Measurements from ENCODE around the gene PASK. TPM values are rescaled to one million over a fixed set of nuclear protein-coding genes. Genes with fewer than 3 reads are reported as not detected.

Gene PASK
- total and polyA plus RNA-seq, 9 of the 15 experiments (the other 6 are each of a cell fraction or from before 2014, with no cell fraction given): 1.5 to 30.3 (median 9.9) TPM

- no peak for TF ChIP-seq CEBPZ (IDR thresholded peaks at IDR 0.05; ENCODE audit: borderline replicate concordance, low read depth, low read length)
- TF ChIP-seq, protein P1, sequence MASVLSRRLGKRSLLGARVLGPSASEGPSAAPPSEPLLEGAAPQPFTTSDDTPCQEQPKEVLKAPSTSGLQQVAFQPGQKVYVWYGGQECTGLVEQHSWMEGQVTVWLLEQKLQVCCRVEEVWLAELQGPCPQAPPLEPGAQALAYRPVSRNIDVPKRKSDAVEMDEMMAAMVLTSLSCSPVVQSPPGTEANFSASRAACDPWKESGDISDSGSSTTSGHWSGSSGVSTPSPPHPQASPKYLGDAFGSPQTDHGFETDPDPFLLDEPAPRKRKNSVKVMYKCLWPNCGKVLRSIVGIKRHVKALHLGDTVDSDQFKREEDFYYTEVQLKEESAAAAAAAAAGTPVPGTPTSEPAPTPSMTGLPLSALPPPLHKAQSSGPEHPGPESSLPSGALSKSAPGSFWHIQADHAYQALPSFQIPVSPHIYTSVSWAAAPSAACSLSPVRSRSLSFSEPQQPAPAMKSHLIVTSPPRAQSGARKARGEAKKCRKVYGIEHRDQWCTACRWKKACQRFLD (CRISPR knock-in tag; IDR thresholded peaks at IDR 0.05): no peak
- TF ChIP-seq SMARCA4 (IDR thresholded peaks at IDR 0.05): no peak
- TF ChIP-seq HMGN3 (IDR thresholded peaks at IDR 0.05; ENCODE audit: borderline replicate concordance, extremely low read depth, insufficient read length, low read depth, low read length): peak; percentile 81
- TF ChIP-seq MIER1 (IDR thresholded peaks at IDR 0.05; ENCODE audit: low read depth): no peak
- no peak for TF ChIP-seq JUNB (CRISPR knock-in tag; conservative IDR thresholded peaks at IDR 0.05)
- TF ChIP-seq SRSF7 (optimal IDR thresholded peaks at IDR 0.05; ENCODE audit: low read depth, low read length): no peak
- TF ChIP-seq JUND (IDR thresholded peaks at IDR 0.05; ENCODE audit: borderline replicate concordance, low read depth, low read length): peak; percentile 42; the same call in 1 of the 2 replicates
- TF ChIP-seq JUND (tag; IDR thresholded peaks at IDR 0.05; ENCODE audit: borderline replicate concordance, low read depth, low read length): no peak; the same call in 2 of the 3 replicates
- TF ChIP-seq EP400 (IDR thresholded peaks at IDR 0.05): peak; percentile 85
- no peak for TF ChIP-seq PCBP2 (IDR thresholded peaks at IDR 0.05; ENCODE audit: low read depth, low read length, poor library complexity, severe bottlenecking)
- TF ChIP-seq MTF1 (CRISPR knock-in tag; IDR thresholded peaks at IDR 0.05; ENCODE audit: borderline replicate concordance): no peak
- 0 out of 2 replicates have a peak, but pooled peaks have one; percentile 39 for TF ChIP-seq KAT7 (CRISPR knock-in tag; IDR thresholded peaks at IDR 0.05; ENCODE audit: borderline replicate concordance)
- no peak for TF ChIP-seq MYBL2 (IDR thresholded peaks at IDR 0.05; ENCODE audit: low read depth)
- no peak for TF ChIP-seq MYBL2 (CRISPR knock-in tag; IDR thresholded peaks at IDR 0.05; ENCODE audit: borderline replicate concordance)
- no peak for TF ChIP-seq CREB3 (tag; conservative IDR thresholded peaks at IDR 0.05; ENCODE audit: low read depth)
- no peak for TF ChIP-seq ZFP1 (CRISPR knock-in tag; IDR thresholded peaks at IDR 0.05)
- TF ChIP-seq CBFB (CRISPR knock-in tag; IDR thresholded peaks at IDR 0.05): no peak
- TF ChIP-seq, protein P2, sequence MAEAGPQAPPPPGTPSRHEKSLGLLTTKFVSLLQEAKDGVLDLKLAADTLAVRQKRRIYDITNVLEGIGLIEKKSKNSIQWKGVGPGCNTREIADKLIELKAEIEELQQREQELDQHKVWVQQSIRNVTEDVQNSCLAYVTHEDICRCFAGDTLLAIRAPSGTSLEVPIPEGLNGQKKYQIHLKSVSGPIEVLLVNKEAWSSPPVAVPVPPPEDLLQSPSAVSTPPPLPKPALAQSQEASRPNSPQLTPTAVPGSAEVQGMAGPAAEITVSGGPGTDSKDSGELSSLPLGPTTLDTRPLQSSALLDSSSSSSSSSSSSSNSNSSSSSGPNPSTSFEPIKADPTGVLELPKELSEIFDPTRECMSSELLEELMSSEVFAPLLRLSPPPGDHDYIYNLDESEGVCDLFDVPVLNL (CRISPR knock-in tag; IDR thresholded peaks at IDR 0.05; ENCODE audit: low read depth): no peak
- no peak for TF ChIP-seq SIRT6 (IDR thresholded peaks at IDR 0.05; ENCODE audit: low read depth, low read length)
These were observed 47.0 kb downstream of the PASK start, which contains the start of gene MTERF4 (continued) for GRCh38 chr2:241102239-241102803.
